CD4-positive, alpha-beta T cell treated with Interleukin-4 for 4 hours (primary cell): ENCODE measurements around the gene USPL1.
"Not testable (repeated sequence)": the region's sequence is repeated elsewhere in the genome, so short reads cannot be mapped to it uniquely, and the experiment has no call there.

Experiments used
- DNase-seq: peaks from one replicate; pipeline ENCODE4 v3.0.0-alpha.2; 2020

The USPL1 gene

DNA sequence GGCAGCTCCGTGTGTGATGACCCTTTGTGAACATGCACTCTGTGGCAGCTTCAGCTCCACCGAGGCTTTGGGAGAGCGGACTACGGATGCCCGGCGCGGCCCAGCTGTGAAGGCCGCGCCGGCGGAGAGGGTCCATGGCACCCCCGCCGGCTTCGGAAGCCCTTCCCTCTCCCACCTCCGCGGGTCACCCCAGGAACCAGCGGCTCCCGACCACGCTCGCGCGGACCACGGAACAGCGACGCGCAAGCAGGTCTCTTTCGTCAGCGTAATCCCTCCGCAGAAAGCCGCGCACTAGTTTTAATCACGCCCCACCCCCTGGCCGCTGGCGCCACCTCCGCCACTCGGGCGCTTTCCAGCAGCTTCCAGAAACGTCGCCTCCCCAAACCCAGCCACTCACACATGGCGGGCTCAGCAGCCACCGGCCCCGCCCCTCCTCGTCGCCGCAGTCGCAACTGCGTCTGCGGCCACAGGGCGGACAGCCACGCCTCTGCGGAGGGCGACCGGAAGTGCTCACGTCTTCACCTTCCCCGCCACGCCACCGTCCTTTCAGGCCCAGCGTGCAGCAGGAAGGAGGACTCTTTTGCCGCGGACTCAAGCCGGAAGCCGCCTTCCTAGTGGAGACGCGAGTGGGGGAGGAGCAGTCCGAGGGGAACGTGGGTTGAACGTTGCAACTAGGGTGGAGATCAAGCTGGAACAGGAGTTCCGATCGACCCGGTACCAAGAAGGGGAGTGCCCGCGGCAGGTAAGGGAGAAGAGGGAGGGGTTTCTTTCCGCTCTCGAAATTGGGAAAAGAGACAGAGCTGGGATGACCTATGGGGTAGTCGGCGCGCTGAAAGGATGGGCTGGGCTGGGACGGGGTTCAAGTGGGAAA lies at the start of gene USPL1:
USPL1 (plus strand) TSS at position 606 of the 871 bp plus-strand sequence. CDS start 3,221 bp downstream, outside the sequence.
- peak; percentile 99 for DNase-seq

DNA sequence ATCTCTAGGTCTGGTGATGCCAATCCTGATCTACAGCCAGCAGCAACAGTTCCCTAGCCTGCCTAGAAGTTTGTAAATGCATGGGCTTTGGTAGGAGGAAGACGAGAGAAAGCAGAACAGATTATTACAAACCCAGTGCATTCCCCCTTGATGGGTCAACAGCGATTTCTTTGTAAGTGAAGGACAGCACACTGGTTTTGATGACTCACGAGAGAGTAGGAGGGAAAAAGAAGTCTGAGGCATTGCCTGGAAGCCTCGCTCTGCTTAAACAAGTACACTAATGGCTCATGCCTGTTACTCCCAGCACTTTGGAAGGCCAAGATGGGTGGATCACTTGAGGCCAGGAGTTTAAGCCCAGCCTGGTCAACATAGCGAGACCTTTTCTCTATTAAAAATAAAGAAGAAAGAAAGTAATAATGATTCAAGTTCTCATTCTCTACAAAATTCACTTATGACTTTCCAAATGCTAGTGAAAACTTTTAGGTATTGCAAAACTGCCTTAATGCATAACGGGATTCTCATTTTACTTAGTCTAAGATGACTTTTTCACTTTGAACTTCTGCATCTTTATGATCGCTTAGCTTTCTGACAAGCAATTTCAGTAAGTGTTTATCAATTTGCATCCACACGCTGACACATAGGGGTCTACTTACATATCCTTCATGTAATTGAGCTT lies 47.7 kb upstream of the USPL1 start:
- DNase-seq: peak; percentile 4

DNA sequence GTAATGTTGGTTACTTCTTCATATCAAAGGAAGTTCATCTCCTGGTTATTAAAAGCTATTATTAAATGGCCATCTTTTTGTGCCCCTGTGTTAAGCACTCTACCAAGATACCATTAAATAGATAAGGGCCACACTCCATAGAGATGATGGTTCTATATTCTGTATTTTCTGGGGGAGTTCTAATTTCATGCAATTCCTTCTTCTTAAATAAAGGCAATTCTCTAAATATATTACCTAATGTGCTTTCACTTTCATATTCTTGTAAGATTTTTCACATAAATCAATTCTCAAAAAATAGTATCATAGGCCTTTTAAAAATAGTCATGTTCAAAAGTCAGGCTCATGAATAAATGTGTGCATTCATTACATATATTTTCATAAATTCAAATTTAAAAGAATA lies 47.0 kb upstream of the USPL1 start:
- DNase-seq: no peak

DNA sequence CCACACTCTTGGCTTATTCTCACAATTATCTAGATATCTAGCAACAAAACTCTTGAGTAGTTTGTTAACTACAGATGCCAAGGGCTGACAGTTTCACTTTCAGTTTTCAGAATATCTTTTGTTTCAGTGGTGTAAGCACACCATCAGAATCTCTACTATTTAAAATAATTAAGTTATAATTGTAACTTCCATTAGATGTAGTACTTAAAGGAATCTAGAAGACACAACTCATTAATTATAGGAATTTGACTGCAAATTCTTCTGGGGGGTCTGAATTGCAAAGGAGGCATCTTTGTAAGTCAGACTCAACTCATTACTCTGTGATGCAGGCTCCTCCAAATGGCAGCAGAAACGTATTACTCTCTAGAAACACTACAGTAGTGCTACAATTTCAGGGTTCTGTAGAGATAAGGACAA lies 44.9 kb upstream of the USPL1 start:
- peak; percentile 42 for DNase-seq

DNA sequence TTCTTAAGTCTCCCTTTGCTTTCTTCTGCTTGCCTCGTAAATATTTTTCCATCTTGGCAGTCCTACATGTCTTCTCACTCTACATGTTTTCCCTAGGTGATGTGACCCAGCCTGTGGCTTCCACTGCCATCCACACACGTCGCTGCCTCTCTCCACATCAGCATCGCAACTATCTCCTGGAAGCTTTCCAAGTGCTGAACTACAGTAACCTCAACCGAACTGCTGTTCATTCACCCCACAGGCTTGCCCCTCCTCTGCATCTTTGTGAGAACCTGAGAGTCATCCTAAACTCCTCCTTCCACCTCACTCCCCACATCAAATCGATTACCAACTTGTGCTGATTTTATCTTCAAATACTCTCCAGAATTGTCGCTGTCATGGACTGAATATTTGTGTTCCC lies 41.2 kb upstream of the USPL1 start:
- peak; percentile 81 for DNase-seq

DNA sequence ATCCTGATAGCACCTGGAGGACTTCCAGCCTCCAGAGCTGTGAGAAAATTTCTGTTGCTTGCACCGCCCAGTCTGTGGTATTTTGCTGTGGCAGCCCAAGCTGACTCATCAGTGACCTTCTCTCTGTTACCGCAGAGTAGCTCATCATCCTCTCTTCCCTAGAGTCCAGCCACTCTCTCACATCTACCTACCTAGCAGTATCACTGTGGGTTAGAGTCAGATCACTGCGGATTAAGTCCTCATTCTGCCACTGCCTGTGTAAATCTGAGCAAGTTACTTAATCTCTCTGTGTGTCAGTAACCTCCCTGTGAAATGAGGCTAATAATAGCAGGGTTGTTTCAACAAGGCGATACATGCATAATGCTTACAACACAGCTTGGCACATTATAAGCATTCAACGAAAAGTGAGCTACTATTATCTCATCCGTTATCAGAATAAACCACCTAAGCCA lies 40.3 kb upstream of the USPL1 start:
- peak; percentile 83 for DNase-seq

DNA sequence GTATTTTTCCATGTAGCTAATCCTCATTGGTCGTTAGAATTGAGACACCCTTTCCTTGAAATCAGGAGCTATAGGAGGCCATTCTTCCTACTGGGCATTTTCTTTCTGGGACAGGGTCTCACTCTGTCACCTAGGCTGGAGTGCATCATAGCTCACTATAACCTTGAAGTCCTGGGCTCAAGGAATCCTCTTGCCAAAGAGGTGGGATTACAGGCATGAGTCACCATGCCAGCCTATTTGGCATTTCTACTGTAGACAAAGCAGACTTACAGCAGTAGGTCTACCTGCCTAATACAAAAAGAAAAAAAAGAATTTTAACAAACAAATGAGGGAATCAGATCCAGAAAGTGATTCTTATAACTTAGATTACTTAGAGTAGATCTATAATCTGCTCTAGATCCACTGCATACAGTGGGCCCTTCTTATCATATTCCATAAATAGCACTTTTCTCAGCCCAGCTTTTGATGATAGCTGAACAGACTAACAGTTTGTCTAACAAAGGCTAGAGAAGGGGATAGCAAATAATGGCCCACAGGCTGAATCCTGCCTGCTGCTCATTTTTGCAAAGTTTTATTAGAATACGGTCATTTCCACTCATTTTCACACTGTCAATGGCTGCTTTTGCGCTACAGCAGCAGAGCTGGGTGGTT lies 36.7 kb upstream of the USPL1 start:
- DNase-seq: no peak

DNA sequence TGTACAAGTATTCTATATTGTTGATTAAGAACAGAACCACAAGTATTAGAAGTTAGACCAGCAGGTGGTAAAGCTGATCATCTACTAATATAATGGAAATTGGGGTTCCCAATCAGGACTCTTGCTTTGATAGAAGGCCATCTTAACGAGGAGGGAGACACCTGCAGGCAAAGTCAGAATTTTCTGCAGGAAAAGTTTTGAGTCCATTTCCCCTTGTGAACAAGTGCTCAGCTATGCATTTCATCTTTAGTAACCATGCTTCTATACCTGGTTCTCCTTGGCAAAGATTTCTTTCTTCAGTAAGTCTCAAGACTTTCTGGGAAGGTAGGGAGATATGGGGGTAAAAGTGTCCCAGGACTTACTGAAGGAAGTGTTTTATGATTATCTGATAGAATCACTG lies 36.1 kb upstream of the USPL1 start:
- DNase-seq: peak; percentile 35

DNA sequence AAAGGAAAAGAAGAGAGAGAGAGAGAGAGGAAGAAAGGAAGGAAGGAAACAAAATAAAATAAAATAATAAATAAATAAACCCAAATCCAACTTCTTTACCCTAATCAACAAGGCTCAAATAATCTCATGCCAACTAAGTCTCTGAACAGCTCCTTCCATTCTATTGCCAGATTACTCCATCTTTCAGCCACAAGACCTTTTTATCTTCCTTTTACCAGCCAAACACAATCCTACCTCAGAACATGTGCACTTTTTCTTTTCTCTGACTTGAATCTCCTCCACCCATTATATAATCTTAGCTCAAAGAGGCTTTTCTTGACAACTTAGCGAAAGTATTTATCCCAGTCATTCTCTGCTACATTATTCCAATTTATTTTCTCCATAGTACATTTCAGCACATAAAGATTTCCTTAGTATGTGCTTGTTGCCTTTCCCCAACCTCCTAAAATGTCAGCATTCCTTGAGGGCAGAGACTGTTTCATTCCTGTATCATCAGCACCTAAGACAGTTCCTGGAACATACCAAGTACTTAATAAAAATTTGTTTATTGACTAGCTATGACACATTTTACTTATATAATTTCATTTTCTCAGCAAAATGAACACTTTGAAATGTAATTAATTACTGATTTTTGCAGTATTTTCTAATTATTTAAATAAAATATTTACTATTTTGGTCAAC lies 33.5 kb upstream of the USPL1 start:
- no peak for DNase-seq

DNA sequence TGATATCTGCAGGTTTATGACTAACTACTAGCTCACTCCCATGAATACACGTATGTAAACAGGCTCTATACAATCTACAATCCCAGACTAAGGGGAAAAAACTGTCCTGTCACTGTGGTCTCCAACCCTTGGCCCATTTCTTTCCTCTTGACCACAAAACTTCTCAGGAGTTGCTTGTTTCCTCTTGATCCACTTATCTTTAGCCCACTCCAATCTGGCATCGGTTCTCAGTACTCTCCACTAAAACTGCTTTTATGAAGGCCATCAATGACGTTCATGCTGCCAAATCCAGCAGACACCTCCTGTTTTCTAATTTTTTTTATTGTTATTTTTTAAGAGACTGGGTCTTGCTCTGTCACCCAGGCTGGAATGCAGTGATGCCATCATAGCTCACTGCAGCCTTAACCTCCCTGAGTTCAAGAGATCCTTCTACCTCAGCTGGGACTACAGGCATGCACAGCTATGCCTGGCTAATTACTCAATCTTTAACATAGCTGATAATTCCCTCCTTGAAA lies 31.9 kb upstream of the USPL1 start:
- DNase-seq: no peak

DNA sequence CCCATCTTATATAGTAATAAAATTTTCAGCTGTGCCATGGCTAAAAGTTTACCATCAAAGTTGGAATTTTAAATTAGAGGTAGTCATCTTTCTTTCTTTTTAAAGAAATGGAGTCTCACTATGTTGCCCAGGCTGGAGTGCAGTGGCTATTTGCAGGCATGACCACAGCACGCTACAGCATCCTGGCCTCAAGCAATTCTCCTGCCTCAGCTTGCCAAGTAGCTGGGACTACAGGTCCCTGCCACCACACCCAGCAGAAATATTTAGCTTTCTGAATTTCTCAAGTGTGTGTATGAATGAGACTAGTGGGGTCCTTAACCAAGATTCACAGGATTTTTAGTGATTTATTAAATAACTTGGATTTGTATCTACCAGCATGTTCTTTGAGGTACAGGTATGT lies 30.5 kb upstream of the USPL1 start:
- DNase-seq: no peak

DNA sequence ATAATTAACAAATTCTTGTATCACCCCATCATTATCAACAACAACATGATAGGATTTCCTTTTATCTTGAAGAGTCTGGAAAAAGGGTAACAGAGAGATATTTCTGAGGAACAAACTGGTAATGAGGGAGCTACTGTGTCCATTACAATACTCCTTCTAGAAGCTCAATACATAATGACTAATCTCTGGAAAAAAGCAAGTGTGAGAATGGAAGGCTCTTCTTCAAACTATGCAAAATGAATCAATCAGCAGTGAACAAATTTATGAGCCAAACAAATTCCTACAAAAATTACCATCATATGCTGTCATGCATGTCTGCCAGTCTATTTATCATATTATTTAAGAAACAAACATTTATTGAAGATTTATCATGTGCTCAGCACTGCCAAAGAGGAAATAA lies 30.0 kb upstream of the USPL1 start:
- no peak for DNase-seq

DNA sequence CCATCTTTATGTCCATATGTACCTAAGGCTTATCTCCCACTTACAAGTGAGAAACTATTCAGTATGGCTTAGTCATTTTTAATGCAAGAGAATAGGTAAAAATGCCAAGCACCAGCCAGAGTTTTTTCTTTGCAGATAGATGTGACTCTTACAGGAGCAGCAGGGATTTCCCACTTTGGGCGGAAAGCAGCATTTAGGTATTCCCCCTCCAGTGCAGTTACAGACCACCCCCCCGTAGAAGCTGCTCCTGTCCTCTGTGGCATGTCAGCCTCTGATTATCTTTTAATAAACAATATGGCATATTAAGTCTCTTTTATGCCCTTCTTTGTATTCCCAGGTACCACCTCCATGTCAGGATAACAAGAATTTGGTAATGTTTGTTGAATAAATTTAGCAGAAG lies 24.7 kb upstream of the USPL1 start:
- DNase-seq: no peak

DNA sequence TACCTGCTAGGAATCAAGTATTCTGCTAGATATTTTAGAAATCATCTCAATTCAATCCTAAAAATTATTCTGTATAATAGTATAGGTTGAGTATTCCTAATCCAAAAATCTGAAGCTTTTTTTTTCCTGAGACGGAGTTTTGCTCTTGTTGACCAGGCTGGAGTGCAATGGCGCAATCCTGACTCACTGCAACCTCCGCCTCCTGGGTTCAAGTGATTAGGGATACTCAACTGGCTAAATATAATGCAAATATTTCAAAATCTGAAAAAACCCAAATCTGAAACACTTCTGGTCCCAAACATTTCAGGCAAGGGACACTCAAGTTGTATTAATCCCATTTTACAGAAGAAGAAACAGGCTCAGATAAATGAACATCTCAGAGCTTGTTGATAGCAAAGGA lies 17.2 kb upstream of the USPL1 start:
- no peak for DNase-seq

DNA sequence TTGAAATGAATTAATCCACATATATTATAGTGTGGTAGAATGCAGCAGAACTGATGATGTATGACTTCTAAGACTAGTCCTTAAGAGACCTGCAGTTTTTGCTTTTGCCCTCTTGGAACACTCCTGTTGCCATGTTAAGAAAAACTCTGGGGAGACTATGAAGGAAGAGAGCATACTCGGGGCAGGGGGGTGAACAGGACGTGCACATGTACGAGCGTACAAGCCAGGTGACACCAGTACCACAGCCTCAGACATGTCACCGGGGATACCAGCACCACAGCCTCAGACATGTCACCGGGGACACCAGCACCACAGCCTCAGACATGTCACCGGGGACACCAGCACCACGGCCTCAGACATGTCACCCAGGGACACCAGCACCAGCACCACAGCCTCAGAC lies 15.9 kb upstream of the USPL1 start:
- DNase-seq: no peak

DNA sequence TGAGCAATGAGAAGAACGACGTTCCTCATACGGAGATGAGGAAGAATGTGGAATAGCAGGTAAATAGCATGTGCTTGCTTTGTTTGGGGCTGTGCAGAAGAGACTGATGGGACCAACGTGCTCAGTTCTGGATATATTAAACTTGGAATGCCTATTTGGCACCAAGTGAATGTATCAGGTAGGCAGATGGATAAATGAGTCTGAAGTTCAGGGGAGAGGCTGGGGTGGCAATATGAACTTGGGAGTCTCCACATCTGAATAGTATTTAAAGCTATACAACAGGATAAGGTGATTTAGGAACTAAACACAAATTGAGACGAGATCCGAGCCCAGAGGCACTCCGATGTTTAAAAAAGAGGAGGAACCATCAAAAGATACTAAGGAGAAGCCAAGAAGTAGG lies 12.7 kb upstream of the USPL1 start:
- no peak for DNase-seq

DNA sequence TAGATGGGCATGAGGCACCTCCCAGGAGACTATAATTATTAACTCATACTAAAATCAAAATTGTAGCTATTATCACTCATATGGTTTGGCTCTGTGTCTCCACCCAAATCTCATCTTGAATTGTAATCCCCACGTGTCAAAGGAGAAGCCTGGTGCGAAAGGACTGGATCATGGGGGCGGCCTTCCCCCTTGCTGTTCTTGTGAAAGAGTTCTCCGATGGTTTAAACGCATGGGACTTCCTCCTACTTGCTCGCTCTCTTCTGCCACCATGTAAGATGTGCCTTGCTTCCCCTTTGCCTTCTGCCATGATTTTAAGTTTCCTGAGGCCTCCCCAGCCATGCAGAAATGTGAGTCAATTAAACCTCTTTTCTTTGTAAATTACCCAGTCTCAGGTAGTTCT lies 10.5 kb upstream of the USPL1 start:
- not testable (repeated sequence) for DNase-seq

DNA sequence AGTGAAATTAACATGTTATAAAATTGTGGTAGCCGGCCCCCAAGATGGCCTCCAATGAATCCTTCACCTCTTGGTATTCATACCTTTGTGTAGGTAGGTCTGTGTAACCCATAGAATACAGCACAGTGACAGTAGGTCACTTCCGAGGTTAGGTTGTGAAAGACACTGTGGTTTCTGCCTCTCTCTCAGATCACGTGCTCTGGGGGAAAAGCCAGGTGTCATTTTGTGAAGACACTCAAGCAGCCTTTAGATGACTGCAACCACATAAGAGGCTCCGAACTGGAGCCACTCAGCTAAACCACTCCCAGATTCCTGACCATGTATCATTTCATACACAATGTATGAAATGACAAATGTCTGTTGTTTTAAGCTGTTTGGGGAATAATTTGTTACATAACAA lies 9.8 kb upstream of the USPL1 start:
- peak; percentile 87 for DNase-seq

DNA sequence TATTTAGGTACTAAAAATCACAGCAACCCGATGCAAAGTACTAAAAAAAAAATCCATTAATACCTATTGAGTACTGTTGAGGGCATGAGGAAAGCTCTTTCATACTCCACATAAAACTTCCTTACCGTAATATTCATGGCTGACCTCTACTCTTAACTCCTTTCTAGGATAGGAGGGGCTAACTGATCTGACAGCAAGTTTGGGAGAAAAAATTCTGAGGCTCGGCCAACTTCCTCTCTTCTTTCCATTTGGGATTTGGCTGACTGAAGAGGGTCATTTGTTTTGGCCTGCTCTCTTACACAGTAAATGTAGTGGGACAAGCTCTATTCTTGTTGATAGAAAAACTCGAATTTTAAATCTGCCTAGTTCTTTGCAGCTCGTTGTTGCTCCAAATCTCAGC lies 9.4 kb upstream of the USPL1 start:
- no peak for DNase-seq

DNA sequence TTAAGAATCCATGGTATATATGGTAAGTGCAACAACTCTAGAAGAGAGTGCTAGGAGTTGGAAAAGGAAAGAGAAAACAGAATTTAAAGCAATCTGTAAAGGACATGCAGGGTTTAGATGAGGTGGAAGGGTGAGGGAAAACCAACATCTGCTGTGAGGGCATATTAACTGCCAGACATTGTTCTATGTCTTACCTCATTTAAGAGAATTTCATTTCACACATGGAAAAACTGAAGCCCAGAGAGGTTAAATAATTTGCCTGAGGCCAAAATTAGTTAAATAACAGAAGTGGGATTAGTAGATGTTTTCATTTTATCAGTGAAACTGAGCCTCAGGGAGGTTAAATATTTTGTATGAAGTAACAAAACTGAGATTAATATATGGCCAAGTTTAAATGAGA lies 7.4 kb upstream of the USPL1 start:
- no peak for DNase-seq

DNA sequence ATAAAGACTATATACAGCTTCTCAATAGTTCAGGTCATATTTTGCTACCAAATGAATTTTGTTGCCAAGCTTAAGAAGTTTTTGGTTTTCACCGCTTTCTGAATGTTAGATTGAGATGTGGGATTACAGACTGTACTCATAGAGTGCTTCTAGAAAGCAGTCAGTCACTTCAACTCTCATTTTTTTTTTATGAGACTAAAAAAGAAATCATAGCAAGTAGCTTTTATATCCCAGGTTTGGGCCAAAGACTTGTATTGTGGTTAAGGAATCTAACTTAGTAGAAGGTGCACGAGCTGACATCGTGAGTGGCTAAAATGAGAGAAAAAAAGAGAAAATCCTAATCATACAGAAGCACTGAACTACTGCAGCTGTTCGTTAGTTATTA lies 2.2 kb upstream of the USPL1 start:
- DNase-seq: no peak

DNA sequence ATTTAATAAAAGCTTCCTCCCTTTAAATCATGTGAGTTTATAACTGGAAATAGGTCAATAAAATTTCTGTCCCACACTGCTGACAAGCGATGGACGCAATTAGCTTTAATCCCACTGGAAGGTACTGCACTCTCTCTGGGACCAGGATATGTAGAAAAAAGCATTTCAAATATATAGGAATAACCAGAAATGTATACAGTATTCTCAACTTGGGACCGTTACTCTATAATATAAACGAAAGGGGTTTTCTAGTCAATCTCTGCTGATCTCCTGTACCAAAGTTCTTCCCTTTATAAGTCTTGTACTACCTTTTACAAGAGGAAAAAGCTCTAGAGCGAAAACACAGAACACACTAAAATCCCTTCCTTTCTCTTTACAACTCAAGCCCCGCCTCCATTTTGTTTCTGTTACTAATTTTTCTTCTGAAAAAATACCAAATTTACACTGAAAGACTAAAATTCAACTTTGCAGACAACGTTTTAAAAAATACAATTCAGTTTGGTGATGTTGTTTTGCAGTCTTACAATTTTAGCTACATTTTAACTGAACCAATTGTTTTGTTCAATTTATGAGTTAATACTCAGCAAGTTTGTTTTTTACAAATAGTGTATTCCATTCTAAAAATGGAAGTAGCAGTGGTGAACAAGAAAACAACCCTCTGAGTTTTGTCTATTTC lies 1.7 kb upstream of the USPL1 start:
- DNase-seq: peak; percentile 40
